Urothelium cell line (cell line): ENCODE measurements around the gene IREB2.

Source experiments
- DNase-seq: peaks from one replicate; pipeline ENCODE4 v3.0.0; 2011; ENCODE audit warnings: low spot score, mixed read lengths
- FAIRE-seq: peaks from 2 replicates; lab custom pipeline; 2011; peaks lifted over from hg19 to GRCh38; lab: Jason Lieb, UNC

Gene IREB2

DNA sequence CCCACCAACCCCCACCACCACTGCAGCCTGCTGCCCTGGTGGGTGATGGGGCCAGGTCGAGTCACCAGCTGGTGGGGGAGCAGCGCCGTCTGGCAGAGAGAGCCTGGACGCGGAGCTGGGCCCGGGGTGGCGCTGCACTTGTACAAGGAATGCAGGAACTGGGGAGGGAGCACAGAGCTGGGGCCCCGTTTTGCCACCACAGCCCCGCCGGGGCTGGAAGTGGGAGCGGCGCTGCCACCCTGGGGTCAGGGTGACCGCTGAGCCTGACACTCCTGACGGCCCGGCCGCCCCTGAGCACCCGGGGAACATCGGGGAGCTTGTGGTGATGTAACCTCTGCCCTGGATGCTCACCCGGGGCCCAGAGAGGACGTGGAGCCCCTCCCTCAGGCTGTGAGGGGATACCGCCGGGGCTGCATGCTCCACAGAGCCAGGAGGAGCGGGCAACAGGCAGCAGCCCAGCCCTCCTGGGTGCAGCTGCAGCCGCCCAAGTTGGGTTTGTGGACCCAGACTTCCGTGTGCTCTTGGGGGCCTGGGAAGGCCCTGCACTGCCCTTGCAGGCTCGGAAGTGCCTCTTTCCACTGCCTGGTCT is 32.6 kb upstream of the IREB2 start:
- no peak for DNase-seq
- FAIRE-seq = no peak

DNA sequence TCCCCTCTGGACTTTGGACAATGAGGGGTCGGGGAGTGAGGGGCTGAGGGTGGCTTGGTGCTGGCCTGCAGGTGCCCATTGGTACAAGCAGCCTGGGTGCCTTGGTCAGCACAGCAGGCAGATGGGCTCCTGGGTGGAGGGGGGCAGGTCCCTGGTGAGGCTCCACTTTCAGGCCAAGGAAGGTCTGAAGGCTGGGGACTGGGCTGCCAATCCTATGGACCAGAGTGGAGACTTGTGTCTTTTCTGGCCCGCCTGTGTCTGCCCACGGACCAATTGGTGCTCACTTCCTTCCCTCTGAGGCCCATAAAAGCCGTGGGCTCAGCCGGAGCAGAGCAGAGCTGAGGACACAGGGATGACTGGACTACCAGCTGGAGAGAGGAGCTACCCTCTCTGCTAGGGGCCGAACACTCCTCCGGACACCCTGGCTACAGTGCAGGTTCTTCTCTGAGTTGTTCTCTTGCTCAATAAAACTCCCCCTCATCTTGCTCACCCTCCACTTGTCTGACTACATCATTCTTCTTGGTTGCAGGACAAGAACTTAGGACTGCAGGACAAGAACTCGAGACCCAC is 31.9 kb upstream of the IREB2 start:
- DNase-seq (no peak), FAIRE-seq (no peak)

DNA sequence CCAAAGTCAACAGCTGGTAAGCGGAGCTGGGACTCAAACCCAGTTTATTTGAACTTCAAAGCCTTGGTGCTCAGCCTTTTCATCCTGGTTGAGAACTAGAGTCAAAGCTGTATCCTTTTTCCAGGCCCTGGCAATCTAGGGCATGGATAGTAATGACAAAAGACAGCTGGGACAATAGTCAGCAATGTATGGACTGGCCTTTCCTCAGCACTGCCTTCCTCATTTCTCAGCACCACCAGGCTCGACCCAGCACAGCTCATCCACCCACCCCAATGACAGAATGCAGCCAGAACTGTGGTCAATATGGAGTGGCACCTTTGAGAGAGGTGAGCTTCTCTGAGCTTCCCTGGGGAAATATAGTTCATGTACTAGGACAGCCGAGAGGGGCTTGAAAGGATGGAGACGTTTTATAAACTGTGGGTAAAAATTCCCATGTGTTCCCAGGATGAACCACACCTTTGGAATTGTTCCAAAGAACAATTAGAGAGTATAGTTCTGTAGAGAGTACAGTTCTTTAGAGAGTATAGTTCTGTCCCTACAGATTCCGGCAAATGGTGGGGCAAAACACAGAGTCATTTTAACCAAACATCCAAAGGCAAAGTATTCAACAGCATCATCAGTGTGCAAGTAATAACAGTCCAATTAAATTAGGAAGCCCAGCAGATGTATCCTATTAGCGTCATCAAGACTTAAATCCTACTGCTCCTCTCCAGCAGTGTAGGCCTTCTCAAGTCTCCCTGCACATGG is 30.2 kb upstream of the IREB2 start:
- no peak for FAIRE-seq
- no peak for DNase-seq

DNA sequence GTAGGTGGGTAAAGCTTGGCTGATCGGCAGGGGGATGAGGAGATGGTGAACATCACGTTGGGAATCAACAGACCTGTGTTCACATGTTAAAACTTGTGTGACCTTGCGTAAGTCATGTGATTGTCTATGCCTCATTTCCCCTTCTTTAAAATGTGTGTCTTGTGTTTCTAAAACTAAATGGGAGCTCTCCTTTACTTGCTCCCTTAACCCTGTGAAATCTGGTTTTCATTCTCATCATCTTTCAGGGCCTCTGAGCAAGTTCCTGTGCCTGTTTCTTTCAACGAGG is 29.7 kb upstream of the IREB2 start:
- DNase-seq = no peak
- FAIRE-seq = no peak

DNA sequence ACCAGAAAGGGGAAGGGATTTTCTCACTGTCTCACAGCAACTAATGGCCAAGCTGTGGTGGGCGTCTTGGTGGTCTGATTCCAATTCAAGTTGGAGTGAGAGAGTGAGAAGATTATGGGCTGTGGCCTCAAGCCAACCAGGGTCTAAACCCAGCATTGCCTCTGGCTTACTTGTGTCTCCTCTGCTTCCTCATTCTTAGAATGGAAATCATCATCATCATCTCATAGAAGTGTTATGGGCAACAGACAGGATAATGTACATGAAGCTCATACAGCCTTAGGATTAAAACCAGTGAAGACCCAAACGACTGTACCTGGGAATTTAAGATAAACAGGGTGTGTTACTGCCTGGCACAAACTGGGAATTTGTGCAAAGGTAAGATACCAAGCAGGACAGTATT is 29.1 kb upstream of the IREB2 start:
- DNase-seq = no peak
- FAIRE-seq = no peak

DNA sequence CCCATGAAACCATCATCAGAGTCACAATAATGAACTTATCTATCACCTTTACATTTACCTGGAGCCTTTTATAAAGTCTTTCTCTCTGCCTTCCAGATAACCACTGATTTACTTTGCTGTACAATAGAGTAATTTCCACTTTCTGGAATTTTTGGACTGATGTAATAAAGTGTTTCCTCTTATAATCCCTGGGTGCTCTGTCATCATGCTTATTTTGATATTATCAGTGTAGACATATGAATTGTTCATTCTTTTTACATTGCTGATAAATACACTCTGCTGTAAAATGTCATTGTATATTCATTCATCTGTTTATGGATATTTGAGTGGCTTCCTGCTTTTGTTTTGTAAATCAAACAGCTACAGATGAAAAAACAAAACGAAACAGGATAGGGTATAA is 27.0 kb upstream of the IREB2 start:
- DNase-seq (no peak), FAIRE-seq (no peak)

DNA sequence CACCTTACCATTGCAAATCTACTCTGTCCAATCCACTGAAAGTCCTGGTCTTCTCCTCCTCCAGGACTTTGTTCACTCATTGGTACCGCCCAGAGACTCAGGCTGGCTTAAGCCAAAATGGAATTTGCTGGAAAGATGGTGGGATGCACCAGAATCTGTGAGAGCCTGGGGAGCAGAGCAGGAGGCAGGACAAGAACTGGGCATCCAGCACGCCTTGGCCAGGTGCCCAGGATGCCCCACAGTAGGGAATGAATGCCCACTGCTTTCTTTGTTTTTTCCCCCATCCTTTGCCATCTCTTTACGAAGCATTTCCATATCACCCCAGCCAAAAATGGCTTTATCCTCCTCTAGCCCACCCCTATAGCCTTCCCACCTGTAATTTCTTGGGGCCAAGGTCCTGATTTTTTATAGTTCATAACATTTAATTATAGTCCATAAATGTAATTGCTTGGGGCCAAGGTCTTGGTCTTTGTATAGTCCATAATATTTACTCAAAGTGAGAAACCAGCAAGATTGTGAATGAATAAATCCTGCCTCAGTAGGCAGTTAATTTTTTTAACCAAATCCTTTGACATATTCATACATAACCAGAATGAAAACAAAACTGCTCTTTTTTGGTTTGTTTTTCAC is 23.3 kb upstream of the IREB2 start:
- FAIRE-seq (no peak), DNase-seq (no peak)

DNA sequence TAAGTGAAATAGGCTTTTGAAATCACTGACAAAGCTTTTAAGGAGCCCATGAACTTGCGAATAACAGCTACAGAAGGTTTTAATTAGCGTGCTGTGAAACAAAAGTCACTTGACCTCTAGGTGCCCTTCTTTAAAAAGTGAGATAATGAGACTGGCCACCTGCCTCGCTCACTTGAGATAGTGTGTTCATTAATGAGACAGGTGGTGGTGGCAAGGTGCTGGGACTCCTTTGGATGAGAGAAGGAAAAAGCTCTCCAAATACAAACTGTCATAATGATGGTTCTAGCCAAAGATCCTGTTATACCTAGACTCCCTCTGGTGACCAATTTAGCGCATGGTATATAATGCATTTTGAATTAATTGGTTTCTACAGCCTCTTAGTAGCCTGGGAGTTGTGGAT is 22.7 kb upstream of the IREB2 start:
- no peak for FAIRE-seq
- DNase-seq = no peak

DNA sequence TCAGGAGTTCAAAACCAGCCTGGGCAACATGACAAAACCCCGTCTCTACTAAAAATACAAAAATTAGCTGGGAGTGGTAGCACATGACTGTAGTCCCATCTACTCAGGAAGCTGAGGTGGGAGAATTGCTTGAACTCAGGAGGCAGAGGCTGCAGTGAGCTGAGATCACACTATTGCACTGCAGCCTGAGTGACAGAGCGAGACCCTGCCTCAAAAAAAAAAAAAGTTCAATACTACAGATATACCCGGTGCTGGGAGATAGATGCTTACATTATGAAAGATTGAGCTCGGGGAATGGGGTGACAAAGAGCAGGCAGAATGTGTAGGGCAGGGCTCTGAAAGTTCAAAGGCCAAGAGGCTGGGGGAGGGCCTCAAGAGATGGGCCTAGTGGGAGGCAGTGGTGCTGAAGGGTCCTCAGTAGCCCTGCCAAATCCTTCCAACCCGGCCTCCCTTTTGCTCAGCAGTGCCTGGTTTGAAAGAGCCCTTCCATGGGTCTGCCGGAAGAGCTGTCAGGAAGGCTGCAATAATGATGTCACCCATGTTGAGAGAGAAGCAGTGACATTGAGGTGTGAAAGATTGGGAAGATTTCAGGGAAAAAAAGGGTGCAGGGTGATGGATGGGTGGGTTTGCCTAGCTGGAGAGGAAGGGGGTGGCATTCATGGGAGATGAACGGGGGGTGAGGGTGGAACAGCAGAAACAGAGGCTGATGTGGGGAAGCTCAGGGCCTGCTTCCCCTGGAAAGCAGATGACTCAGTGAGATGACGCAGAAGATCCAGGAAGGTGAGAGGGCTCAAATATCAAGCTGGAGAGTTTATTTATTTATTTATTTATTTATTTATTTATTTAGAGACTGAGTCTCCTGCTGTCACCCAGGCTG is 20.0 kb upstream of the IREB2 start:
- DNase-seq = peak; percentile 35
- FAIRE-seq = no peak

DNA sequence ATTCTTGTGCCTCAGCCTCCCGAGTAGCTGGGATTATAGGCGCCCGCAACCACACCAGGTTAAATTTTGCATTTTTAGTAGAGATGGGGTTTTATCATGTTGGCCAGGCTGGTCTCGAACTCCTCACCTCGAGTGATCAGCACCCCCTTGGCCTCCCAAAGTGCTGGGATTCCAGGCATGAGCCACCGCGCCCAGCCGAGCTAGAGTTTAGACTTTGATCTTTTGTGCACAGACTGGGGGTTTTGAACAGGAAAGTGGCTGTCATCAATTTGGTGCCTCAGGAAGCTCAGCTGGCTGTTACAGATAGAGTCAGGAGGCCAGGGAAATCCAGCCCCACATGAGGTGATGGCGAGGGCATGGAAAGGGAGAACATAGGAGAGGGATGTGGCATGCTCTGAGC is 19.3 kb upstream of the IREB2 start:
- no peak for FAIRE-seq
- no peak for DNase-seq

DNA sequence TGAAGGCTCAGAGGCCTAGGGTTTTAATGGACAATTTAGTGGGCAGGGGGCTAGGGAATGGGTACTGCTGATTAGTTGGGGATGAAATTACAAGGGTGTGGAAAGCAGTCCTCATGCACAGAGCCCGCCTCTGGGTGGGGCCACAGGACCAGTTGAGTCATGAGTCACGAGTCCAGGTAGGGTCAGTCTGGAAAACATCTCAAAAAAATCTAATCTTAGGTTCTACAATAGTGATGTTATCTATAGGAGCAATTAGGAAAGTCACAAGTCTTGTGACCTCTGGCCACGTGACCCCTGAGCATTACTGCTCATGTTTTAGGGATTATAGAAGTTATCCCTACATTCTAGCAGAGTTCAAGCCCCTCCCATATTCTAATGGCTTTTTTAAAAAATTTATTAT is 18.6 kb upstream of the IREB2 start:
- no peak for DNase-seq
- no peak for FAIRE-seq

DNA sequence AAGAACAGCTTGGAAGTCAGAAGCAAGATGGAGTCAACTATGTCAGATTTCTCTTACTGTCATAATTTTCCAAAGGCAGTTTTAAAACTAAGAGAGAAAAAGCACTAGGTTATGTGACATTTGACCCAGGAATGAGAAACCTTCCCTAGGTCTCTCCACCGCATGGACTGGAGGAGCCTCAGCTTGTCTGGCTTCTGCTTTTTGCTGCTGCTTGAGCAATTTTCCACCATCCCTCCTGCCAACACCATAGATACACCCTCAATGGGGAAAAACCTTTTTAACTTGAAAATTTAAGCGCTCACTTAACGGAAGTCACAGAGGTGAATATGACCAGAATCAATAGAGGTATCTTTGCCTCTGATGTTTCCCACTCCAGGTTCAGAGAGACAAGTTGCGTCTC is 17.8 kb upstream of the IREB2 start:
- DNase-seq (no peak), FAIRE-seq (no peak)

DNA sequence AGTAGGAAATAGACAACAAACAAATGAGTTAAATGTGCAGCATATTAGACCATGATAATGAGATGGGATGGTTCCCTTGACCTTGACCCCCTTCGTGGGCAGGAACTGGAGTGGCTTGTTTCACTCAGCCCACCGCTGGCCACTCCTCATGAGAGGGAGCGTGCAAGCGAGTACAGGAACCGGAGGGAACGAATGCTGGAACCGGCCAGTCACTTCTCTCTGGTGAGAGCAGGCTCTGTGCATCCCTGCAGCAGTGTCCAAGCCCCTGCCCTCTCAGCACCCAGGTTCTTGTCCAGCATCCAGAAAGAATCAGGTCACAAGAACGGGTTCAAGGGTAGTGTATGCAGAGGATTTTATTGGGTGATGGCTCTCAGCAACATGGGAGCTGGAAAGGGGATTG is 17.2 kb upstream of the IREB2 start:
- no peak for DNase-seq
- no peak for FAIRE-seq

DNA sequence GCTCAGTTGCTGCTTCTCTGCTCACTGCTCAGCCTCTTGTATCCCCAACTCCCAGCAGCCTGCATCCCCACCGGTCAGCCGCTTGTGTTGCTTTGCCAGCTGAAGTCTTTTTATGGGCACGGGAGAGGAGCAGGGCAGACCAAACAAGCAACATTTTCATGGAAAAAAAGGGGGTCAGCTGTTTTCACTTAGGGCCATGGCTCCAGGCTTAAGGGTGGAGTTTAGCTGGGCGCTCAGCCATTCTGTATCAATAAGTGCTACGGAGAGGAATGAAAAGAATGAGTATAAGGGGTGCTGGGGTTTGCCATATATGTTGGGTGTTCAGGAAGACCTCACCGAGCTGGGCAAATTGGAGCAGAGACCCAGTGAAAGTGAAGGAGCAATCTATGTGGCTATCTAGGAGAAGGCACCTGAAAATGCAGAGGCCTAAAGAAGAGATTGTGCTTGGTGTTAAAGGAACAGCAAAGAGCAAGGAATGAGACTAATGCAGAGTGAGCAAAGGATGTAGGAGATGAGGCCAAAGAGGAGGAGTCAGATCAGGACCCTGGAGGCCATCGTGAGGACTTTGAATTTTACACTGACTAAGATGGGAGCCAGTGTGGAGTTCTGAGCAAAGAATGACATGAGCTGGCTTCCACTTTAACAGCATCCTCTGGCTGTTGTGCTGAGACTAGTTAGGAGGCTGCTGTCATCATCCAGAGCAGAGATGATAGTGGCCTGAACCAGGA is 16.6 kb upstream of the IREB2 start:
- DNase-seq (no peak), FAIRE-seq (no peak)

DNA sequence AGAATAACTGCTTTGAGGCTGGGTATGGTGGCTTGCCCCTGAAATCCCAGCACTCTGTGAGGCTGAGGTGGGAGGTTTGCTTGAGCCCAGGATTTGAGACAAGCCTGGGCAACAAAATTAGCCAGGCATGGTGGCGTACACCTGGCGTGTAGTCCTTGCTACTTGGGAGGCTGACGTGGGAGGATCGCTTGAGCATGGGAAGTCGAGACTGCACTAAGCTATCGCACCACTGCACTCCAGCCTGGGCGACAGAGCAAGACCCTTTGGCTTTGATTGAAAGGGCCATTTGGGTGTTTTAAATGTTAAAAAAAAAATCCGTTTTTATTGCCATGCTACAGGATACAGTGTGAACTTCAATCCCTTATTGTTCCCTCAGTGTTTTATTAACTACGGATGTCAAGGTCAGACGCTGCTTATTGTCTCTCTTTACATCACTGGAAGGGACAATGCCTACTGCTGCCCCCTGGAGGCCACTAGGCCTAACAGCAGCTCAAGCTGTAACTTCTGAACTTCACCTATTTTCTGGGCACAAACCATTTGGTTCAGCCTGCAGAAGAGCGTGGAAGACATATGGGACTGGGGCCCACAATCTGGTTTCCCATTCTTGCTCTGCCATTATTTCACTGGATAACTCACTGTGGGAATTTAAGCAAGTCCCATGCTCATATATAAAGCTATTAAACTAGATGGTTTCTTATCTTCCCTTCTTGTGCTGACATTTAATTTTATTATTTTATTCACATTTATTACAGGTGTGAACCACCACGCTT is 15.3 kb upstream of the IREB2 start:
- peak; percentile 80 for FAIRE-seq
- DNase-seq = peak; percentile 77

DNA sequence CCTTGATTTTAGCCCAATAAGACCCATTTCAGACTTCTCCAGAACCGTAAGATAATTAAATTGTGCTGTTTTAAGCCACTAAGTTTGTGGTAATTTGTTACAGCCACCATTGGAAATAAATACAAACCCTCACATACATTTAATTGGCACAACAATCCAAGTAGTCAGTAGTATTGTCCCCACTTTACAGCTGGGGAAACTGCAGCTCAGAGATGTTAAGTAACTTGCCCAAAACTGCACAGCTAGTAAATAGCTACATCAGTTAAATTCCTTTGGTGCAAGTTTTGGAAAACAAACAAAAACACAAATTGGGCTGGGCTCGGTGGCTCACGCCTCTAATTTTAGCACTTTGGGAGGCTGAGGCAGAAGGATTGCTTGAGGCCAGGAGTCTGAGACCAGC is 13.3 kb upstream of the IREB2 start:
- FAIRE-seq = no peak
- DNase-seq = no peak

DNA sequence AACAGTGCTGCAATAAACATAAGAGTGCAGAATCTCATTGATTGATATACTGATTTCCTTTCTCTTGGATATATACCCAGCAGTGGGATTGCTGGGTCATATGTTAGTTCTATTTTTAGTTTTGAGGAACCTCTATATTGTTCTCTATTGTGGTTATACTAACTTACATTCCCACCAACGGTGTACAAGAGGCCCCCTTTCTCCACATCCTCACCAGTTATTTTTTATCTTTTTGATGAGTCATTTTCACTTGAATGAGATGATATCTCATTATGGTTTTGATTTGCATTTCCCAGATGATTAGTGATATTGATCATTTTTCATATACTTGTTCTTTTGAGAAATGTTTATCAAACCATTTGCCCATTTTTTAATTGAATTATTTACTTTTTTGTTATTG is 12.4 kb upstream of the IREB2 start:
- DNase-seq = no peak
- no peak for FAIRE-seq

DNA sequence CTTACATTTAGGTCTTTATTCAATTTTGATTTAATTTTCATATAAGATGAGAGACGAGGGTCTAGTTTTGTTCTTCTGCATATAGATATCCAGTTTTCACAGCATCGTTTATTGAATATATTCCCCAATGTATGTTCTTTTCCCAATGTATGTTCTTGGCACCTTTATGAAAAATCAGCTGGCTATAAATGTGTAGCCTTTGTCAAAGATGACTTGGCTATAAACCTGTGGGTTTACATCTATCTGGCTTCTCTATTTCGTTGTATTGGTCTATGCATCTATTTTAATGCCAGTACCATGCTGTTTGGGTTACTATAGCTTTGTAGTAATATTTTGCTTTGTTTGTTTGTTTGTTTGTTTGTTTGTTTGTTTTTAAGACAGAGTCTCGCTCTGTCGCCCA is 11.7 kb upstream of the IREB2 start:
- FAIRE-seq = no peak
- DNase-seq = no peak

DNA sequence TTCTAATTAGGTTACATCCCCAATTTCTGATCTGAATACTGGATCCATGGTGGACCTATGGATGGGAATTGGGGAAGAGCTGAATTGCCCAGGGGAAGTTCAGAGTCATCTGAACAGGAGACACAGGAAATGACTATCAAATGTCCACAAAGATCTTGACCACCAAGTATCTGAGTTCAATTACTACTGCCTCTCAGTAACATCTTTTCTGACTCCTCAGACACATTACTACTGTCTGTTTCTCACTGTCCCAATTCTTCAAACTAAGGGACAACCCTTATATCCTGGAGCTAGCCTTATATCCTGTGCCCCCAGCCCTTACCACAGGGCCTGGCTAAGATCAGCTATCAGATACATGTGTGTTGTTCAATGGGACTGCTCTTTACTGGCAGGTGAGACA is 10.1 kb upstream of the IREB2 start:
- FAIRE-seq (no peak), DNase-seq (no peak)

DNA sequence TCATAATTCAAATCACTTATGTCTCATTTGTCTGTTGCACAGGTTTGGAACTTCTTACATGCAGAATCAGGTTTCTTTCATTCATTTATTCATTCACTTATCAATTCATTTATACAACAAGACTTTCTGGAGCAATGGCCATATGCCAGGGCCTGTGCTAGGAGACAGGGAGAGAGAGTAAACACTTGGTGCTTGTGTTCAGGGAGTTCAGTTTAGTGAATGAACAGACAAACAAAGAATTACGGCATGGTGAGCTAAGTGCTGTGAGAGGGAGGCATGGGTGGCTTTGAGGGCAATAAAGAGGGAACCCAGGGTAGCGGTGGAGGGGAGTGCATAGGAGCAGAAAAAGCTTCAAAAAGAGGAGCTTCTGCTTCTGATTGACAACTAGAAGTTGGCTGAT is 8.5 kb upstream of the IREB2 start:
- DNase-seq (no peak), FAIRE-seq (no peak)
